ENCODE measurements around the gene PLCG1.

PLCG1 gene

GRCh38 chr20:41166201-41167117 is 29.1 kb downstream of the PLCG1 start:
- Histone ChIP-seq H3K4me1 (ENCODE audit: control insufficient read depth, insufficient read depth, low read length) (no peaks in the 10 kb centered on the region), H3K27me3 (ENCODE audit: control insufficient read depth, insufficient read depth, low read length) (no peaks in the 10 kb centered on the region), H3K9me3 (ENCODE audit: control insufficient read depth, low read length) (no peaks in the 10 kb centered on the region), H3K4me3 (ENCODE audit: low read length) (no peak overlapping the region), H3K9ac (ENCODE audit: low read length) (no peak overlapping the region), H3K36me3 (ENCODE audit: control insufficient read depth, insufficient read depth, low read length) (peaks cover 26% of the 10 kb centered on the region)

DNA sequence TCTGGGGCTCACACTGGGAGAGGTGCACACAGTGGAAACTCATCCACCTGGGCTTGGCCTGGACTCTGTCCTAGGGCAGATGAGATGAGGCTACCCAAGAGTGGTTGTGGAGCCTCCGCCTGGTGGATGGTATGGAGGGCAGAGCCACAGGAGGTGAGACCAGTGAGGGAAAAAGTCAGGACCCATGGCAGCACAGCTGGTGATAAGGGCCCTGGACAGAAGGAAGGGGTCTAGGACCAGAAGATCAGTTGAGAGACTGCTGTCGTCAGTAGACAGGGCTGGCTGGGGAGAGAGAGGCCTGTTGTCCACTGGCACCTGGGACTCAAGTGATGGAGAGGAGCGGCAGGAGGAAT is 29.8 kb downstream of the PLCG1 start:
- H3K9ac ChIP-seq (ENCODE audit: low read length), result no peak overlapping the region
- no peaks in the 10 kb centered on the region for H3K27me3 ChIP-seq (ENCODE audit: control insufficient read depth, insufficient read depth, low read length)
- H3K9me3 ChIP-seq (ENCODE audit: control insufficient read depth, low read length), result no peaks in the 10 kb centered on the region
- H3K4me1 ChIP-seq (ENCODE audit: control insufficient read depth, insufficient read depth, low read length), result no peaks in the 10 kb centered on the region
- H3K36me3 ChIP-seq (ENCODE audit: control insufficient read depth, insufficient read depth, low read length), result peaks cover 26% of the 10 kb centered on the region
- no peak overlapping the region for H3K4me3 ChIP-seq (ENCODE audit: low read length)

GRCh38 chr20:41167481-41168253 is 30.3 kb downstream of the PLCG1 start:
- peaks cover 26% of the 10 kb centered on the region for H3K36me3 ChIP-seq (ENCODE audit: control insufficient read depth, insufficient read depth, low read length)
- H3K9me3 ChIP-seq (ENCODE audit: control insufficient read depth, low read length), result no peaks in the 10 kb centered on the region
- H3K4me3 ChIP-seq (ENCODE audit: low read length), result no peak overlapping the region
- no peaks in the 10 kb centered on the region for H3K4me1 ChIP-seq (ENCODE audit: control insufficient read depth, insufficient read depth, low read length)
- H3K9ac ChIP-seq (ENCODE audit: low read length), result no peak overlapping the region
- no peaks in the 10 kb centered on the region for H3K27me3 ChIP-seq (ENCODE audit: control insufficient read depth, insufficient read depth, low read length)

DNA sequence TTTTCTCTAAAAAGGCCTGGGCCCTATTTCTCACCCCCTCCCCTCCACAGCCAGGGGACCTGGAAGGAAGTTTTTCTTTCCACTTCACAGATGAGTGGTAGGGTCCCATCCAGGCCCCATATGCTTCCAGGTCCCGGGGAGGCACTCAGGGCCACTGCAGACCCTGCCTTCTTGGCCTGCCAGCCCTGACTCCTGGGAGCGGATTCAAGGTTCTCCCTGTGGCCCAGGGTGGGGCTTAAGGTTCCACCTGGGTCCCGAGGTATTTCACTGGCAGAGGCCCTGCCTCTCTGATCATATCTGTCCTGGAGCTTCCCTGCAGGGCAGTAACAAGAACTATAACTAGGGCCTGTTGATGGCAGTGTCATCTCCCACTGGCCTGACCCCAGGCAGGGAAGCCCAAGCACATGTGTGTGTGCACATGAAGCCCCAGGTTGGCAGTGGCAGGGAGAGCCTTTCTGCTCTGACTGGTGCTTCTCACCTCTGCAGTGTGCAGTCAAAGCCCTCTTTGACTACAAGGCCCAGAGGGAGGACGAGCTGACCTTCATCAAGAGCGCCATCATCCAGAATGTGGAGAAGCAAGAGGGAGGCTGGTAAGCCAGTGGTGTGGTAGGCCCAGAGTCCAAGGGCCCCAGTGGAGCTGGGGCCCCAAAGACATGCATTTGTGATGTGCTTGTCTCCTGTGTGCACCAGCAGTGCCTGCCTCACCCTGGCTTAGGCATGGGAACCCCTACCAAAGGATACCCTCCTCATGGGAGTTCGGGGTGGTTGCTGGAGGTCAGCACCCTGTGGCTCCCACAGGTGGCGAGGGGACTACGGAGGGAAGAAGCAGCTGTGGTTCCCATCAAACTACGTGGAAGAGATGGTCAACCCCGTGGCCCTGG is 31.2 kb downstream of the PLCG1 start:
- no peak overlapping the region for H3K9ac ChIP-seq (ENCODE audit: low read length)

GRCh38 chr20:41169162-41169690 is 31.9 kb downstream of the PLCG1 start:
- Histone ChIP-seq H3K4me3 (ENCODE audit: low read length) (no peak overlapping the region), H3K36me3 (ENCODE audit: control insufficient read depth, insufficient read depth, low read length) (peaks cover 29% of the 10 kb centered on the region), H3K27me3 (ENCODE audit: control insufficient read depth, insufficient read depth, low read length) (no peaks in the 10 kb centered on the region), H3K9me3 (ENCODE audit: control insufficient read depth, low read length) (no peaks in the 10 kb centered on the region), H3K4me1 (ENCODE audit: control insufficient read depth, insufficient read depth, low read length) (no peaks in the 10 kb centered on the region), H3K9ac (ENCODE audit: low read length) (no peak overlapping the region)

More for the DNA sequence above, 31.2 kb downstream of the PLCG1 start:
- Histone ChIP-seq H3K4me1 (ENCODE audit: control insufficient read depth, insufficient read depth, low read length) (no peaks in the 10 kb centered on the region), H3K36me3 (ENCODE audit: control insufficient read depth, insufficient read depth, low read length) (peaks cover 26% of the 10 kb centered on the region), H3K4me3 (ENCODE audit: low read length) (no peak overlapping the region), H3K9me3 (ENCODE audit: control insufficient read depth, low read length) (no peaks in the 10 kb centered on the region), H3K27me3 (ENCODE audit: control insufficient read depth, insufficient read depth, low read length) (no peaks in the 10 kb centered on the region)

- no peak overlapping the region for H3K4me3 ChIP-seq (ENCODE audit: low read length)
- H3K4me1 ChIP-seq (ENCODE audit: control insufficient read depth, insufficient read depth, low read length), result no peaks in the 10 kb centered on the region
- H3K9ac ChIP-seq (ENCODE audit: low read length), result no peak overlapping the region
- peaks cover 28% of the 10 kb centered on the region for H3K36me3 ChIP-seq (ENCODE audit: control insufficient read depth, insufficient read depth, low read length)
- H3K27me3 ChIP-seq (ENCODE audit: control insufficient read depth, insufficient read depth, low read length), result no peaks in the 10 kb centered on the region
- H3K9me3 ChIP-seq (ENCODE audit: control insufficient read depth, low read length), result no peaks in the 10 kb centered on the region
These were observed 32.5 kb downstream of the PLCG1 start for GRCh38 chr20:41169791-41170351.

- peaks cover 24% of the 10 kb centered on the region for H3K36me3 ChIP-seq (ENCODE audit: control insufficient read depth, insufficient read depth, low read length)
These were observed 33.2 kb downstream of the PLCG1 start for GRCh38 chr20:41170386-41171105.

DNA sequence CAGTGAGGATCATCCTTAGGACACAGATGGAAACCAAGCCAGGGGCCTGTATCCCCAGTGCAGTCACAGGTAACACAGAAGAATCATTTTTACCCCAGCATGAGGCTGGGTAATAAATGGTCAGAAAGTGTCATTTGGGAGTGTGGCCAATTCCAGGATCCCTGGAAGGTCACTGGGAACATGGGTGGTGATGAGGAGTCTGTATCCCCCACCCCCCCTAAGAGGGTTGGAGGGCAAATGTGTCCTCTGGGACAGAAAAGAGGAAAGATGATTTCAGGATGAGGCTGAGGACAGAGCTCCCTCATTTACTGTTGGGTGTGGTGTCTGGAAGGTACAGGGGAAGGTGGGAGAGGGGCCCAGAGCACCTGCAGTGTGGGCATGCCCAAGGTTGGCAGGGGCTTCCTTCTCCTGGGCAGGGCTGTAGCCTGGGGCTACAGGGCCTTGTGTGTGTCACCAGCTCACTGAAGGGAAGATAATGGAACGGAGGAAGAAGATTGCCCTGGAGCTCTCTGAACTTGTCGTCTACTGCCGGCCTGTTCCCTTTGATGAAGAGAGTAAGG is 34.5 kb downstream of the PLCG1 start:
- H3K27me3 ChIP-seq (ENCODE audit: control insufficient read depth, insufficient read depth, low read length), result no peaks in the 10 kb centered on the region
- no peak overlapping the region for H3K4me3 ChIP-seq (ENCODE audit: low read length)
- H3K36me3 ChIP-seq (ENCODE audit: control insufficient read depth, insufficient read depth, low read length), result peaks cover 11% of the 10 kb centered on the region
- H3K4me1 ChIP-seq (ENCODE audit: control insufficient read depth, insufficient read depth, low read length), result no peaks in the 10 kb centered on the region
- H3K9ac ChIP-seq (ENCODE audit: low read length), result no peak overlapping the region
- H3K9me3 ChIP-seq (ENCODE audit: control insufficient read depth, low read length), result no peaks in the 10 kb centered on the region

More at GRCh38 chr20:41170386-41171105, 33.2 kb downstream of the PLCG1 start:
- Histone ChIP-seq H3K4me3 (ENCODE audit: low read length) (no peak overlapping the region), H3K27me3 (ENCODE audit: control insufficient read depth, insufficient read depth, low read length) (no peaks in the 10 kb centered on the region), H3K9ac (ENCODE audit: low read length) (no peak overlapping the region), H3K9me3 (ENCODE audit: control insufficient read depth, low read length) (no peaks in the 10 kb centered on the region), H3K4me1 (ENCODE audit: control insufficient read depth, insufficient read depth, low read length) (no peaks in the 10 kb centered on the region)

DNA sequence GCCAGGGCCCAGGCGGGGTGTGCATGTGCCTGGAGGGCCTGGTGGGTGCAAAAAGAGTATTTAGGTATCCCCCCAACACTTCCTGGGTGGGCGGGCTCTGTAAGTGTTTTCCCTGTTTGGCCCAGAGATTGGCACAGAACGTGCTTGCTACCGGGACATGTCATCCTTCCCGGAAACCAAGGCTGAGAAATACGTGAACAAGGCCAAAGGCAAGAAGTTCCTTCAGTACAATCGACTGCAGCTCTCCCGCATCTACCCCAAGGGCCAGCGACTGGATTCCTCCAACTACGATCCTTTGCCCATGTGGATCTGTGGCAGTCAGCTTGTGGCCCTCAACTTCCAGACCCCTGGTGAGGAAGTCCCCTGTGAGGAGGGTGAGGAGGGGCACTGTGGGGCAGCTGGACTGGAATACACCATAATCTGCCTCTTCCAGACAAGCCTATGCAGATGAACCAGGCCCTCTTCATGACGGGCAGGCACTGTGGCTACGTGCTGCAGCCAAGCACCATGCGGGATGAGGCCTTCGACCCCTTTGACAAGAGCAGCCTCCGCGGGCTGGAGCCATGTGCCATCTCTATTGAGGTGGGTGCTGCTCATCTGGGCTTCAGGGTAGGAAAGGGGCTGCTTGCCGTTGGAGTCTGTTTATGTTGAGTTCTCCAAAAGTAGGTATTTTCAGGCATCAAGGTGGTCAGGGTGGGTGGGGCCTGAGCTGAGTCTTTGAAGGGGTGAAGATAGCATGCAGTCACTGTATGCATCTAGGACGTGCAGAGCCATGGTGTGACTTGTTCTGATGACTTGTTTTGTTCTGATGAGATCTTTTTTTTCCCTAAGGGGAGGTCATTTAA is 35.2 kb downstream of the PLCG1 start:
- Histone ChIP-seq H3K9me3 (ENCODE audit: control insufficient read depth, low read length) (no peaks in the 10 kb centered on the region), H3K4me3 (ENCODE audit: low read length) (no peak overlapping the region), H3K36me3 (ENCODE audit: control insufficient read depth, insufficient read depth, low read length) (peaks cover 9% of the 10 kb centered on the region), H3K27me3 (ENCODE audit: control insufficient read depth, insufficient read depth, low read length) (no peaks in the 10 kb centered on the region), H3K9ac (ENCODE audit: low read length) (peak overlapping the region; percentile 5), H3K4me1 (ENCODE audit: control insufficient read depth, insufficient read depth, low read length) (no peaks in the 10 kb centered on the region)

GRCh38 chr20:41173161-41173721 is 35.9 kb downstream of the PLCG1 start:
- H3K9ac ChIP-seq (ENCODE audit: low read length), result no peak overlapping the region
- no peaks in the 10 kb centered on the region for H3K27me3 ChIP-seq (ENCODE audit: control insufficient read depth, insufficient read depth, low read length)
- no peaks in the 10 kb centered on the region for H3K4me1 ChIP-seq (ENCODE audit: control insufficient read depth, insufficient read depth, low read length)
- peaks cover 9% of the 10 kb centered on the region for H3K36me3 ChIP-seq (ENCODE audit: control insufficient read depth, insufficient read depth, low read length)
- no peaks in the 10 kb centered on the region for H3K9me3 ChIP-seq (ENCODE audit: control insufficient read depth, low read length)
- no peak overlapping the region for H3K4me3 ChIP-seq (ENCODE audit: low read length)

All from mucosa of stomach (tissue), 1 donor.